ENCODE measurements around the gene PXMP4. TPM values are rescaled to one million over a fixed set of nuclear protein-coding genes. Genes with fewer than 3 reads are reported as not detected.

PXMP4 gene
- polyA plus RNA-seq, 1 experiment, result 11.2 TPM

DNA sequence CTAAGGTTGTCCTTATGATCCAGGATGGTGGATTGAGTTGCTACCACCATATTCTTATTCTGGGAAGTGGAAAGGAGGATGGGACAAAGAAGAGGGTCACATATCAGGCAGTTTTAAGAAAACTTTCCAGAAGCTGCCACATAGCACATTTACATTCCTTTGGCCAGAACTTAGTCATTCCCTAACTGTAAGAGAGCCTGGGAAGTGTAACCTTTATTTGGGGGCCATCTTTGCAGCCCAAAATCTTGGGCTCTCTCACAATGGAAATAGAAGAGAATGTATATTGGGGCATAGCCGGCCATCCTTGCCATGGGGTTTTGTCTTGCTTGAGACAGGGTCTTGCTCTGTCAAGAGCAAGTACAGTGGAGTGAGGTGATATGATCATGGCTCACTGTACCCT lies 20.1 kb upstream of the PXMP4 start:
- no peak for TF ChIP-seq CTCF (IDR thresholded peaks at IDR 0.05; ENCODE audit: insufficient read depth, low read depth, low read length)
- ChIA-PET CTCF (interaction anchor here (0.9 kb wide), 1 partner anchor 13 kb away, joined by 3 read pairs; no protein-coding TSS in a partner anchor), POLR2A (no interaction called here)
- no peak overlapping the region for H3K4me3 ChIP-seq (ENCODE audit: low read depth, low read length)
- no peak for DNase-seq (ENCODE audit: low read depth)
- H3K36me3 ChIP-seq (ENCODE audit: control insufficient read depth, insufficient read depth, low read length), result no peaks in the 10 kb centered on the region; the same call in 1 of the 2 replicates
- H3K27me3 ChIP-seq (ENCODE audit: control insufficient read depth, insufficient read depth, low read length), result no peaks in the 10 kb centered on the region

DNA sequence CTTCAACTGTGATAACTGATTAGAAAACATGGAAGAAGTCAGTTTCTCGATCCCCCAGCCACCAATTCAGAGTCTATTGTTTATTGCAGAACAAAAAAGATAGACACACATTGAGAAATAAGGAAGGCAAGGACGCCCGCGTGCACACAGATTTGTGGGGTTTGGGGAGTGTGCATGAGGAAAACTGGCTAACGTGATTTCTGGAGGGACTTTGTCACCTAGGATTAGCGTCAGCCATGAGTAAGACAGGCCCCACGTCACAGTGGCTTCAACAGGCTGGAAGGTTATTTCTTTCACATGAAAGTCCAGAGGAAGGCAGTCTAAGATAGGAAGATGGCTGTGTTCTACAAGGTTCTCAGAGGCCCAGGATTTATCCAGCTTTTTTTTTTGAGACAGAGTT lies 19.4 kb upstream of the PXMP4 start:
- ChIA-PET POLR2A (no interaction called here), CTCF (interaction anchor here (0.9 kb wide), 1 partner anchor 14 kb away, joined by 3 read pairs; no protein-coding TSS in a partner anchor)
- no peaks in the 10 kb centered on the region; the same call in 1 of the 2 replicates for H3K36me3 ChIP-seq (ENCODE audit: control insufficient read depth, insufficient read depth, low read length)
- H3K27me3 ChIP-seq (ENCODE audit: control insufficient read depth, insufficient read depth, low read length), result no peaks in the 10 kb centered on the region
- TF ChIP-seq CTCF (IDR thresholded peaks at IDR 0.05; ENCODE audit: insufficient read depth, low read depth, low read length), result no peak
- no peak for DNase-seq (ENCODE audit: low read depth)
- no peak overlapping the region for H3K4me3 ChIP-seq (ENCODE audit: low read depth, low read length)

- no peak overlapping the region for H3K4me3 ChIP-seq (ENCODE audit: low read depth, low read length)
- ChIA-PET CTCF (no interaction called here), POLR2A (no interaction called here)
- H3K27me3 ChIP-seq (ENCODE audit: control insufficient read depth, insufficient read depth, low read length), result no peaks in the 10 kb centered on the region
- TF ChIP-seq CTCF (IDR thresholded peaks at IDR 0.05; ENCODE audit: insufficient read depth, low read depth, low read length), result no peak
- no peak for DNase-seq (ENCODE audit: low read depth)
- H3K36me3 ChIP-seq (ENCODE audit: control insufficient read depth, insufficient read depth, low read length), result no peaks in the 10 kb centered on the region; the same call in 1 of the 2 replicates
Observed at GRCh38 chr20:33736962-33737361, 16.9 kb upstream of the PXMP4 start.

- Histone ChIP-seq H3K4me3 (ENCODE audit: low read depth, low read length) (no peak overlapping the region), H3K27me3 (ENCODE audit: control insufficient read depth, insufficient read depth, low read length) (no peaks in the 10 kb centered on the region), H3K36me3 (ENCODE audit: control insufficient read depth, insufficient read depth, low read length) (no peaks in the 10 kb centered on the region; the same call in 1 of the 2 replicates)
- no peak for TF ChIP-seq CTCF (IDR thresholded peaks at IDR 0.05; ENCODE audit: insufficient read depth, low read depth, low read length)
- ChIA-PET CTCF (interaction anchor here (1.0 to 1.3 kb wide), 2 partner anchors 8 to 66 kb away, joined by 3 read pairs; no protein-coding TSS in a partner anchor), POLR2A (interaction anchor here (0.6 kb wide), 1 partner anchor 50 kb away, joined by 3 read pairs; no protein-coding TSS in a partner anchor)
- DNase-seq (ENCODE audit: low read depth), result peak; percentile 61
Observed at GRCh38 chr20:33733654-33734576, 13.8 kb upstream of the PXMP4 start.
